ENCODE results near the gene HSPB3.

HSPB3 gene

DNA sequence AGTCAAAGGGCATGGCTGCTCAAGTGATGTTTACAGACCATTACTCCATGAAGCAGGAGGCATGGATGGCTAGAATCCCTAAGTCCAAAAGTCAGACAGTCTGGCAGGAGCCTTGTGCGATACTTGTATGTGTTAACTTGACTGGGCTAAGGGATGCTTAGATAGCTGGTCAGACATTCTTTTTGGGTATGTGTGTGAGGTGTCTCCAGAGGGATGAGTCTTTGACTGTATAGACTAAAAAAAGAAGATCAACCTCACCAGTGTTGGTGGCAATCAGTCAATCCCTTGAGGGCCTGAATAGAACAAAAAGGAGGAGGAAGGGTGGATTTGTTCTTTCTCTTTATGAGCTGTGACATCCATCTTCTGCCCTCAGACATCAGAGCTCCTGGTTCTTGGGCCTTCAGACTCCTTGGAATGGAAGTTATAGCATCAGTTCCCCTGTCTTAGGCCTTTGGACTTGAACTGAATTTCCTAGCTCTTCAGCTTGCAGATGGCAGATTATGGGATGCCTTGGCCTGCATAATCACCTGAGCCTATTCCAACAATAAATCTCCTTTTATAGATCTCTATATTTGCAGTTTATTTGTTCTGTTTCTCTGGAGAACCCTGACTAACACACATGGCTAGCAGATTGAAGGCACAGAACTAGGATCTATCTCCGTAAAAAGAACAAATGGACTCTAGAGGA is 9.7 kb upstream of the HSPB3 start:
- H3K9me3 Mint-ChIP-seq, result no peaks in the 10 kb centered on the region
- H3K4me3 Mint-ChIP-seq, result no peak overlapping the region
- no peak overlapping the region for H3K27ac Mint-ChIP-seq
- H3K4me1 Mint-ChIP-seq, result peaks cover 12% of the 10 kb centered on the region
- H3K36me3 Mint-ChIP-seq, result no peaks in the 10 kb centered on the region
- H3K27me3 Mint-ChIP-seq, result no peaks in the 10 kb centered on the region

DNA sequence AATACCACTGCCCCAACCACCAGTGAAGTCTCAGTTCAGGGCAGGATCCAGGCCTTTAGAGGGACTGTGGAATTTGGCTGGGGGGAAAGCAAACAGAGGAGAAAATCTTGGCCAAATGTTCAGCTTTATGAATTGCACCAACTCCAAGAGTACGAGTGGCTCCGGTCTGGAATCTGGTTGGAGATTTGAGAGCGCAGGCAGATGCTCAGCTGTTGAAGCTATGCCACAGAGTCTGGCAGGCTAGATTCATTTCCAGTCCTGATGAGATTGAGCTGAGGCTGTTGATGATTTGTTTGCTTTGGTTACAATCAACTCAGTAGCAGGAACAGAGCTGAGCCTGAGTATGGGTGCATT is 9.1 kb upstream of the HSPB3 start:
- no peak overlapping the region for H3K4me3 Mint-ChIP-seq
- H3K27ac Mint-ChIP-seq, result no peak overlapping the region
- no peaks in the 10 kb centered on the region for H3K36me3 Mint-ChIP-seq
- no peaks in the 10 kb centered on the region for H3K27me3 Mint-ChIP-seq
- no peaks in the 10 kb centered on the region for H3K9me3 Mint-ChIP-seq
- peaks cover 9% of the 10 kb centered on the region for H3K4me1 Mint-ChIP-seq

DNA sequence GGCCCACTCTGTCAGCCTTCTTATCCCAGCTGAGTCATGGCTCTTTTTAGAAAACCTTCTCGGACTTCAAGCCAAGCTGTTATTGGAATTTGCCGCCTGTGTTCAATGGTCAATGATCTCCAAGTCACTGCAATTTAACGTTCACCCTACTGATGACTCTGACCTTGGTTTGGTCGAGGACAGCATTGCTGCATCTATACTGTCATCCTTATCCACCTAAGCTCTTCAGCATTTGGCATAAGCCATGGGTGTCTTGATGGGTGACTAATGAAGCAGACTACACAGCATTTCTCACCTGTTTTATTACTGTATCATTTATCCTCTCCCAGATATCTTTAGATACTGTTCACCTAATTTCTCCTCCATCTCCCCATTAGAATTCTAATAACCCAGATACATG is 5.6 kb upstream of the HSPB3 start:
- no peaks in the 10 kb centered on the region for H3K4me1 Mint-ChIP-seq
- no peaks in the 10 kb centered on the region for H3K27me3 Mint-ChIP-seq
- no peaks in the 10 kb centered on the region for H3K9me3 Mint-ChIP-seq
- H3K27ac Mint-ChIP-seq, result no peak overlapping the region
- H3K36me3 Mint-ChIP-seq, result no peaks in the 10 kb centered on the region
- no peak overlapping the region for H3K4me3 Mint-ChIP-seq

DNA sequence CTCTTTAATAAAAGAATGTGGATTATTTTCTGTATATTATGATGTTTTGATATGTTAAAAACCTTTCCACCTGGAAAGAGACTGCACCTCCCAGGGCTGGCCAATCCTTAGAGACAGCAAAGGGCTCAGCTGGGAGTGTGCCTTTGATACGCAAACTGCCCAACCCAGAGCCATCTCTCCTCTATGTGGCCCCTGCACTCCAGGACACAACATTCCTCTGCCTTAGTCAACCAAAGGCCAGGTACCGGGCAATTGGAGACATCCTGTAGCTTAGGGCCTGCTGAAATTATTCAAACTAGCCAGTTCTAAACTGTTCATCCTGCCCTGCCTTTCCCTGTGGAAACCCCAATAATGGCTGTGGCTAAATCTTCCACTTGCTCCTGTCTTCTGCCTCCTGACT is 5.0 kb upstream of the HSPB3 start:
- no peaks in the 10 kb centered on the region for H3K9me3 Mint-ChIP-seq
- no peaks in the 10 kb centered on the region for H3K27me3 Mint-ChIP-seq
- H3K4me3 Mint-ChIP-seq, result no peak overlapping the region
- H3K27ac Mint-ChIP-seq, result no peak overlapping the region
- no peaks in the 10 kb centered on the region for H3K36me3 Mint-ChIP-seq
- no peaks in the 10 kb centered on the region for H3K4me1 Mint-ChIP-seq

DNA sequence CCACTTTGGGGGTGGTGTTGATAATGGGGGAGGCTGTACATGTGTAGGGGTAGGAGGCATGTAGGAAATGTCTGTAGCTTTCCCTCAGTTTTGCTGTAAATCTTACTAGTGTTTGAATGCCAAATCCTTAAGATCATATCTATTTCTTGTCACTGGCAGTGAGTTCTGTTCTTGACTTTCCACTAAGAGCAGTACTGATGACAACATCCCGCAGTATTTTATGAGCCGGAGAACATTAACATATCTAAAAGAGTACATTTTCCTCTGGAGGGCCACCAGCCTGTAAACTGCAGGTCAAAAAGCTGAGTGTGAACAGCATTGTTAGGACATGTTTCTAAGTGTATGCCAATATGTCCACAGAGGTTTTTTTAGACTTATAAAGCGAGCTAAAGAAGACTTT is 2.5 kb upstream of the HSPB3 start:
- Mint-ChIP-seq H3K27ac (no peak overlapping the region), H3K9me3 (no peaks in the 10 kb centered on the region), H3K4me1 (no peaks in the 10 kb centered on the region), H3K4me3 (no peak overlapping the region), H3K27me3 (no peaks in the 10 kb centered on the region), H3K36me3 (no peaks in the 10 kb centered on the region)

DNA sequence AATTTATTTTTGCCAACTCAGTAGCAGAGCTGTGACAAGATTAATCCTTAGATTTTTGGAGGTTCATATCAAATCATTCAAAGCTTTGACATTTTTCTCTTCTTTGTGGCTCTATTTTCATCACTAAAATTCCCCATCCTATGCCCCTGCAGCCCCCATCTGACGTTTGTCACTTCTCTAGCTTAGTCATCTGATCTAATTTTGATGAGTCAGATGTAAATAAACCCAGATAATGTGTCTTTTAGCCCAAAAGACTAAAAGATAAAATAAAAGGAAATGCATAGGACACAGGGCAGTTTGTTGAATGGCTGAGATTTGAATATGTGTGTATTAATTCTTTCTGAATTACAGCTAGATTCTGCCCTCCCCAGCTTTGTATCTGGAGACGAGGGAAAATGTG is 897 bp upstream of the HSPB3 start:
- H3K27ac Mint-ChIP-seq, result no peak overlapping the region

DNA sequence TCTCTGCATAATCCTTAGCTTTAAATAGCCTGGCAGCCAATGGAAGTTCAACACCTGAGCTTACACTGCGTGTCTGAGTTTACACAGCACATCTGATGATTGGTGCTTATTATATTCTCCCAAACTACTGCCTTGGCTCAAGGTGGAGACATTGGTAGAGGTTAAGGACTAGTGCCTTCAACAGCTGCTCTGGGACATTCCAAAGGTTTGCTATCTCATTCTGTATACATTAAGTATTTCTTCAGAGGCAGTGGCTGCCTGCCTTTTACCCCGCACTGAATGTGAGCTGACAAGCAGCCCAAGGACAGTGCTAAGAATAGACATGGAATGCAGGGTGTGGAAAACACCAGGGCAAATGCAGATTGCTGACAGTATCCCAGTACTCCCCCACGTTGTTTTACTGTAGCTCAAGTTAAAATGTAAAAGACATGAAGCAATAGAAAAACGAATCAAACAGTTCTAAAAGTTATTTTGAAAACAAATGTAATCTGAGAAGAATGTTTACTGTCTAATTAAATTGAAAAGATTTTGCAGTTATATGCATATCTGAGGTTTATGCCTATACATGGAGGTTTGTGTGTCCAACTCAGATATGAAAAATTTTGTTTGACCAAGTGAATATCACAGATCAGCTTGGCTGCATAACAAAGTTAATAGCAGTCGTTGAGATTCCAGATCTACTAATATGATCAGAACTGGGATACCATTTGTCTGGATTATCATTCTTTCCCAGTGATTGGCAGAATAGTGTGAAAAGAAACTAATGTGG is 1.8 kb downstream of the HSPB3 start:
- Mint-ChIP-seq H3K36me3 (peaks cover 3% of the 10 kb centered on the region), H3K4me1 (no peaks in the 10 kb centered on the region), H3K27me3 (peaks cover 2% of the 10 kb centered on the region), H3K9me3 (peaks cover 11% of the 10 kb centered on the region), H3K27ac (no peak overlapping the region), H3K4me3 (no peak overlapping the region)

More for the DNA sequence above, 897 bp upstream of the HSPB3 start:
- Mint-ChIP-seq H3K4me1 (no peaks in the 10 kb centered on the region), H3K36me3 (no peaks in the 10 kb centered on the region), H3K27me3 (no peaks in the 10 kb centered on the region), H3K4me3 (no peak overlapping the region), H3K9me3 (no peaks in the 10 kb centered on the region)

DNA sequence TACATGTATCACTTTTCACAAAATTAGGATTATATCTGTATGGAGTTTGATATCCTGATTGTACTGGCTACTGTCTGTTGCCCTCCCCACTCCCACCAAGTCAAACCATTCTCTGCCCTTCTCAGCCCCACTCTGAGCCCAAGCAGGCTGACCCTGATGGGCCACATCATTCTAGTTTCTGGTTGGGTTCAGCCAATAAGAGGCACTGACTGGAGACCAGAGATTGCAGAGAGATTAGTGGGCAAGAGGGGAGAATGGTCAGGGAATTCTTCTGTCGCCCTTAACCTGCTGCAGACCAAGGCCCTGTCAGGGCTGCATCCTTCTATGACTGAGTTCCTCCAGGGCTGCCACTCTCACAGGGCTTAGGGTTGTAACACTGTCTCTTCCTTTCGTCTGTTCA is 2.7 kb downstream of the HSPB3 start:
- H3K4me1 Mint-ChIP-seq, result no peaks in the 10 kb centered on the region
- peaks cover 3% of the 10 kb centered on the region for H3K36me3 Mint-ChIP-seq
- no peak overlapping the region for H3K4me3 Mint-ChIP-seq
- no peak overlapping the region for H3K27ac Mint-ChIP-seq
- H3K9me3 Mint-ChIP-seq, result peaks cover 11% of the 10 kb centered on the region
- H3K27me3 Mint-ChIP-seq, result peaks cover 2% of the 10 kb centered on the region

DNA sequence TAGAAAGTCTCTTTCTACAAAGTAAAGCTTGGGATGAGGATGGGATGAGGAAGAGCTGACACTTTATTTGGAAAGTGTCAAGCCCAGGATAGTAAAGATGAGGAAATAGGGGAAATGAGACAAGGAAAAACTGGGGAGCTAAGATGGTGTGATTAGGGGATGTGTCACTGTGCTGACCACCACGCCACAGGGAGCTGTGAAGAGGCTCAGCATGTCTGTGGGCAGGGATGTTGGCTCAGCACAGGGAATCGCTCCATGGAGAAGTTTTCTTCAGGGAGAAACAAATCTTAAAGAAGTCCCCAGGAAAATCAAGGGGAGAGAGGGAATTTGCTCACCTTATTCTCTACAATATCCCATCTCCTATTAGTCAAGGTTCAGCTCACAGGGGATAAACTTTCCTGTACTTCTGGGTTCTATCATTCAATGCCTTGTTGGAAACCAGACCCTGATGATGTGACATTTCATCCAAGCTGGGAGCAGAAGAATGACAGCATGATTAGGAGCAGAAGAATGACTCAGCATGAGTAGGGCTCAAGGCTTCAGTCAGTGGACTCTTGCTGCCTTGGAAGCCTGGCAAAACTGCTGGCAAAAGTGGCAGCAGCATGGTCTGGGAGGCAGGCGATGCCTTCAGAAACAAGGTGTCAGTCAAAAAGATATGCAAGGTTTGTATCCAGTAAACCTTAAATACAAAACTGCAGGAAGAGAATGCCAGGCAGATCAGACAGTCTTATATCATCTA is 4.9 kb downstream of the HSPB3 start:
- Mint-ChIP-seq H3K36me3 (peaks cover 3% of the 10 kb centered on the region), H3K4me1 (no peaks in the 10 kb centered on the region), H3K27me3 (peaks cover 2% of the 10 kb centered on the region), H3K27ac (no peak overlapping the region), H3K4me3 (no peak overlapping the region), H3K9me3 (peaks cover 11% of the 10 kb centered on the region)

DNA sequence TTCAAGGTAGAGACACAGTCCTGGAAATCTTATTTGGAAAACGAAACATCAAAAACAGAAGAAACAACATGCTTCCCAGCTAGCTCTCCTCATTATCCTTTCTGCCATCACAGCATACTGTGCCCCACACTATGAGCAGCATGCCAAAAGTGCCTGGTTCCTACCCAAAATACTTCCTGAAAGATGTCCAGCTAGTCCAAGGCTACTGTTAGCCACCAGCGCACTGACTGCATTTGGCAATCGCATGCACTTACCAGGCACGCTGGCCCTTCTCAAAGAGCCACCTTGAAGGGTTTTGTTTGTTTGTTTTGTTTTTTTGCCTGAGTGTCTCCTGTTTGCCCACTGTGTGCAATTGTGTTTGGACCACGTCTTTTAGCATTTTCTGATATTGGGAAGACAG is 6.8 kb downstream of the HSPB3 start:
- Mint-ChIP-seq H3K36me3 (peaks cover 5% of the 10 kb centered on the region), H3K4me3 (no peak overlapping the region), H3K4me1 (no peaks in the 10 kb centered on the region), H3K9me3 (peaks cover 11% of the 10 kb centered on the region), H3K27me3 (peaks cover 5% of the 10 kb centered on the region), H3K27ac (no peak overlapping the region)

DNA sequence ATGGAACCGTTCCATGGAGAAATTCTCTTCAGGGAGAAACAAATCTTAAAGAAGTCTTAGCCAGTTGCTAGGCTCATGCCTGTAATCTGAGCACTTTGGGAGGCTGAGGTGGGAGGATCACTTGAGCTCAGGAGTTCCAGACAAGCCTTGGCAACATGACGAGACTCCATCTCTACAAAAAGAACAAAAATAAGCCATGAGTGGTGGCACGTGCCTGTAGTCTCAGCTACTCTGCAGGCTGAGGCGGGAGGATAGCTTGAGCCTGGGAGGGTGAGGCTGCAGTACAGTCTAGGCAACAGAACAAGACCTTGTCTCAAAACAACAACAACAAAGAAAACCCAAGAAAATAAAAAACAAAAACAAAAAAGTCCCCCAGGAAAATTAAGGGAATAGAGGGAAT is 8.2 kb downstream of the HSPB3 start:
- Mint-ChIP-seq H3K27ac (no peak overlapping the region), H3K4me3 (no peak overlapping the region), H3K4me1 (no peaks in the 10 kb centered on the region), H3K36me3 (peaks cover 5% of the 10 kb centered on the region), H3K9me3 (peaks cover 11% of the 10 kb centered on the region), H3K27me3 (peaks cover 5% of the 10 kb centered on the region)

DNA sequence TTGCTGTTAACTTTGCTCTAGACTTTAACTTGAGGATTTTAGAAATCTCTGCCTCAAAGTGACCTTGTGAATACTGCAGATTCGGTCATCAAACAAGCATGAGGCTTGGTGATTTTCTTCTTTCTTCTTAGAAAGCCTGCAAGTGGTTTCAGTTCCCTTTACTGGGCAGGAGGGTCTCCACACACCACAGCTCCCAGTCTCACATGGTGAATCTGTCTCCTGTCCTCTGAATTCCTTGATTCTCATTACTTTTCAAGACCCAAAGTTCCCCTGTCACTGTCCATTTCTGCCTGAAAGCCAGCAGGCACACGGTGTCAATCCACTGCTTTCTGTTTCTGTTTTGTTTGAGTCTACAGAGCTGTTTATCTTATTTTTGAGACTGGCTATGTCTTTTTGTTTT is 14.1 kb downstream of the HSPB3 start:
- Mint-ChIP-seq H3K4me3 (no peak overlapping the region), H3K9me3 (no peaks in the 10 kb centered on the region), H3K27ac (no peak overlapping the region), H3K36me3 (peaks cover 2% of the 10 kb centered on the region), H3K27me3 (peaks cover 4% of the 10 kb centered on the region), H3K4me1 (peaks cover 8% of the 10 kb centered on the region)

DNA sequence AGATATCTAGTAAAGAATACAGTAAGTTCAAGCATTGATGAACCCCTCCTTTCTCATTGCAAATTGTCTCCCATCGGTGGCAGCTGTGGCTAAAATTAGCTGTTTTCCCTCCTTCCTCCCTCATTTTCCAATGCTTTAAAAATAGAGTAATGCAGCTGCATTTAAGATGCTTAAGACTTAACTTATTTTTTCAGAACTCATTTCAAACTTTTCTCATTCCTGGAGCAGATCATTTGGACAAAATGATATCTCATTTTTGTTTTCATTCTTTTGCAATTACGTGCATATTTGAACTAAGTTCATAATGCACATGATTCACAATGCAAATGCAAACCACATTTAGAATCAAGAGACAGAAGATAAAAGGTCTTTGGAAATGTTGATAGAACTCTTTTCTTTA is 14.6 kb downstream of the HSPB3 start:
- peaks cover 4% of the 10 kb centered on the region for H3K27me3 Mint-ChIP-seq

DNA sequence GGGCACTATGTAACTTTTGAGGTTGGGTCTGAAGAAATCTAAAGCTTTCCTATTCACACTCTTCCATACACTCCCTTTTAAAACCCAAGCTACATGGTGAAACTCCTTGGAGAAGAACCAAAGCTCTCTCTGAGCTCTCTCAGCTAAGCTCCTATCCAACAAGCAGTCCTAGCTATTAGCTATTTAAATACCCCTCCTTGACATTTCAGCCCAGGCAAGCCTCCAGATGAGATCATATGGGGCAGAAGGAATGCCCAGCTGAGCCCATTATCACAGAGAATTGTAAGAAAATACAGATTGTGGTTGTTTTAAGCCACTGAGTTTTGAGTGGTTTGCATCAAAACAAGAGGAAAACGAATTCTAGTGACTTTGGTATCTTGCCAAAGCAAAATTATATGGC is 15.2 kb downstream of the HSPB3 start:
- no peak overlapping the region for H3K4me3 Mint-ChIP-seq

More for the DNA sequence above, 14.6 kb downstream of the HSPB3 start:
- Mint-ChIP-seq H3K36me3 (peaks cover 2% of the 10 kb centered on the region), H3K9me3 (no peaks in the 10 kb centered on the region), H3K27ac (no peak overlapping the region), H3K4me3 (no peak overlapping the region), H3K4me1 (peaks cover 8% of the 10 kb centered on the region)

DNA sequence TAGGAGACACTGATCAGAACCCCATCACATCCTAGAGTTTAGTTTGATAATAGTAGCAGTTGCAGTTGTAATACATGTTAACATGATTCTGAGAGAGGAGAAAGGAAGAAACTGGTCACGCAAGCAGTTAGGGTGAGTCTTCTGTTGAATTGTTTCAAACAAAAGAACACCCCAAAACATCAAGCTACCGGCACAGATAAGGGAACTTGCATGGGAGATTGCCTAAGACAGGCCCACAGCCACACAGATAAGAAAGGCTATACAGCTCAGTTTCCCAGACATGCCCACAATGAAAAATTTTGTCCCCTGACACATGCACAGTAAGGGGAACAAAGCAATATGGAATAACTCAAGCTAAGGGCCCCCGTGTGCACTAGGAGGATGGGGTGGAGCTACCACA is 15.9 kb downstream of the HSPB3 start:
- no peaks in the 10 kb centered on the region for H3K9me3 Mint-ChIP-seq
- H3K4me3 Mint-ChIP-seq, result no peak overlapping the region
- no peak overlapping the region for H3K27ac Mint-ChIP-seq
- H3K27me3 Mint-ChIP-seq, result peaks cover 2% of the 10 kb centered on the region
- H3K36me3 Mint-ChIP-seq, result peaks cover under 1% of the 10 kb centered on the region
- peaks cover 8% of the 10 kb centered on the region for H3K4me1 Mint-ChIP-seq

More for the DNA sequence above, 15.2 kb downstream of the HSPB3 start:
- Mint-ChIP-seq H3K4me1 (peaks cover 8% of the 10 kb centered on the region), H3K9me3 (no peaks in the 10 kb centered on the region), H3K27me3 (peaks cover 4% of the 10 kb centered on the region), H3K27ac (no peak overlapping the region), H3K36me3 (peaks cover 2% of the 10 kb centered on the region)

DNA sequence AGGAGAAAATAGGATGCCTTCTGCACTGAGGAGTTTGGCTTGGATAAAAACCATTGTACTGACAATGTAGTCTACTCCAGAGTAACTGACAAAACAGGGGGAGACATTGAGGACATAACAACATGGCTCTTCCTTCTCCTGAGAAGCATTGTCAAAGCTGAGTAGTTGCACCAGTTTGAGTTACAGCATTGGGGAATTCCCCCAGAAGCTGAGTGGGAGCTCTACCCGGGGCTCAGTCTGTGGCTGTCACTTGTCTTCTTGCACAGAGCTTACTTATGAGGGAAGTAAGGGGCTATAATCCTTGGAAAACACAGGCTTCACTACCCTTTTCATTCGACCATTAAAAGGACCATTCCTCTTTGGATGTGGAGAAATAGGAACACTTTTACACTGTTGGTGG is 21.2 kb downstream of the HSPB3 start:
- H3K27me3 Mint-ChIP-seq, result peaks cover 3% of the 10 kb centered on the region
- H3K4me3 Mint-ChIP-seq, result no peak overlapping the region
- no peak overlapping the region for H3K27ac Mint-ChIP-seq
- no peaks in the 10 kb centered on the region for H3K4me1 Mint-ChIP-seq
- no peaks in the 10 kb centered on the region for H3K9me3 Mint-ChIP-seq
- H3K36me3 Mint-ChIP-seq, result no peaks in the 10 kb centered on the region
